Measurements from ENCODE around the gene PCBP3.

PCBP3 gene

DNA sequence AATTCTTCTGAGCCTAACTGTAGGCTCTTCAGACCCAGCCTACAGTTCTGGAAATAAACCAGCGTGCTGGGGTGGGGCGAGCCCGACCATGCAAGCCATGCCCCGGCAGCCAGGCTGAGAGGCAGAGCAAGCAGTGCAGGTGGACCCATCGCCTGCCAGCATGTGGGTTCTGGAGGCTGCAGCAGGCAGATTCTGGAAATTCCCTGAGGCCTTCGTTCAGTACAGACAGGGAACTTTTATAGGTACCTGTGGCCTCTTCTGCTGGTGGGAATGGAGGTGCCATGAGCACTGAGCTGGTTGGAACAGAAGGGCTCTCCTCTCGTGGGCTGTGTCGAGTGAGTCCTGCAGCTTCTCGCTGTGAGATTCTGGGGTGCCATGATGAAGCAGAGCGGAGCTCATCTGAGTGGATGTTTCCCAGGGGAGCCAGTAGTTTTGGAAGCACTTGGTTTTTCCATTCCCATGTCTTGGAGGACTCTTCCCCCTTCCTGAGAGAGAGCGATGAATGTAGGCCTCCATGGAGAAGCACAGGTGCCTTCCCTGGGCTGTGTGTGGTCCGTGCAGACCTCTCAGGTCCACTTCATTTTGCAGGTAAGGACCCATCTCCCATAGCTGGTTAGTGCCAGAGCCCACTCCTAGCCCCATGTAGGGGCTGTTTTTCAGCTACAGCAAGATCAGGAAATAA, 94.1 kb downstream of the PCBP3 start:
- H3K9me3 ChIP-seq (ENCODE audit: control insufficient read depth, low read length): no peaks in the 10 kb centered on the region
- no peak overlapping the region for H3K9ac ChIP-seq (ENCODE audit: low read length)
- H3K4me1 ChIP-seq (ENCODE audit: control insufficient read depth, insufficient read depth, low read depth, low read length): peaks cover 1% of the 10 kb centered on the region
- H3K23ac ChIP-seq (ENCODE audit: low read length in 2 of 2): no peak overlapping the region
- H3K4me3 ChIP-seq (ENCODE audit: insufficient read depth in 1 of 2, low read depth in 1 of 2, low read length in 2 of 2): no peak overlapping the region
- H3K36me3 ChIP-seq (ENCODE audit: control insufficient read depth in 1 of 2, insufficient read depth in 2 of 2, low read depth in 1 of 2, low read length in 2 of 2): peaks cover 12 to 13% of the 10 kb centered on the region in 2 experiments
- peaks cover 2% of the 10 kb centered on the region for H3K79me1 ChIP-seq (replicated peaks; ENCODE audit: low read length, poor library complexity, severe bottlenecking)
- H3K4ac ChIP-seq (ENCODE audit: low read depth in 1 of 2, low read length in 2 of 2): no peak overlapping the region
- no peak overlapping the region for H3K27ac ChIP-seq (ENCODE audit: low read length, poor library complexity, severe bottlenecking)
- H3K27me3 ChIP-seq (ENCODE audit: control insufficient read depth in 1 of 2, insufficient read depth in 1 of 2, low read length in 2 of 2): no peaks in the 10 kb centered on the region
- H2BK15ac ChIP-seq (ENCODE audit: low read depth, poor library complexity, severe bottlenecking): no peak overlapping the region
- DNase-seq: no peak
- no peak overlapping the region for H2AK5ac ChIP-seq (ENCODE audit: low read length, severe bottlenecking)
- WGBS: 91% methylated on average over 12 of the region's 12 CpGs
- no peak overlapping the region for H2BK5ac ChIP-seq (ENCODE audit: low read depth, low read length, poor library complexity, severe bottlenecking)
- no peak overlapping the region for H4K8ac ChIP-seq (ENCODE audit: low read length)
- H4K91ac ChIP-seq (ENCODE audit: low read length): no peak overlapping the region
- no peak overlapping the region for H2BK12ac ChIP-seq (ENCODE audit: low read length in 2 of 2)
- H3K18ac ChIP-seq (ENCODE audit: low read depth in 1 of 2, low read length in 2 of 2): no peak overlapping the region
- no peak overlapping the region for H2AFZ ChIP-seq (ENCODE audit: low read depth, low read length)
- H3K4me2 ChIP-seq (ENCODE audit: low read length, poor library complexity, severe bottlenecking): no peak overlapping the region
- H3K14ac ChIP-seq (ENCODE audit: low read length in 2 of 2): no peak overlapping the region
- H2BK120ac ChIP-seq (ENCODE audit: low read depth, low read length): no peak overlapping the region

DNA sequence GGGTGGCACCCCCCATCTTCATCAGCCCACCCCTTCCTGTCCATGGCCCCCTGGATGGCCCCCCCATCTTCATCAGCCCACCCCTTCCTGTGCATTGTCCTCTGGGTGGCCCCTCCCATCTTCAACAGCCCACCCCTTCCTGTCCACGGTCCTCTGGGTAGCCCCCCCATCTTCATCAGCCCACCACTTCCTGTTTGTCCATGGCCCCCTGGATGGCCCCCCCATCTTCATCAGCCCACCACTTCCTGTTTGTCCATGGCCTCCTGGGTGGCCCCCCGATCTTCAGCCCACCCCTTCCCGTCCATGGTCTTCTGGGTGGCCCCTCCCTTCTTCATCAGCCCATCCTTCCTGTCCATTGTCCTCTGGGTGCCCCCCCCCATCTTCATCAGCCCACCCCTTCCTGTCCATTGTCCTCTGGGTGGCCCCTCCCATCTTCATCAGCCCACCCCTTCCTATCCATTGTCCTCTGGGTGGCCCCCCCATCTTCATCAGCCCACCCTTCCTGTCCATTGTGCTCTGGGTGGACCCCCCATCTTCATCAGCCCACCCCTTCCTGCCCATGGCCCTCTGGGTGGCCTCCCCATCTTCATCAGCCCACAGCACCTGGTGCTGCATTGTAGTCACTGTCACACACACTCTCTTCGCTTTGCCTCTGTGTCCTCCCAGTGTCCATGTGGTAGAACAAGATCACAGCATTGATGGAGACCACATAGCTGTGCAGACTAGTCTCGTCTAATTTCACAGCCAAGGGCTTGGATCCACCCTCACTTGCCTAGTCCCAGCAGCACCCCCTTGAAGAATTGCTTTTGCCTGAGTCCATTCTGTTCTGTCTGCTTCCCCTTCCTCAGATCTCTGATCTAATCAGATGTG, 95.9 kb downstream of the PCBP3 start:
- H3K14ac ChIP-seq (ENCODE audit: low read length in 2 of 2): no peak overlapping the region
- H3K4me3 ChIP-seq (ENCODE audit: insufficient read depth in 1 of 2, low read depth in 1 of 2, low read length in 2 of 2): no peak overlapping the region
- no peaks in the 10 kb centered on the region for H3K27me3 ChIP-seq (ENCODE audit: control insufficient read depth in 1 of 2, insufficient read depth in 1 of 2, low read length in 2 of 2)
- no peak overlapping the region for H2BK120ac ChIP-seq (ENCODE audit: low read depth, low read length)
- no peaks in the 10 kb centered on the region for H3K9me3 ChIP-seq (ENCODE audit: control insufficient read depth, low read length)
- H2BK15ac ChIP-seq (ENCODE audit: low read depth, poor library complexity, severe bottlenecking): no peak overlapping the region
- no peak overlapping the region for H2AFZ ChIP-seq (ENCODE audit: low read depth, low read length)
- H2BK12ac ChIP-seq (ENCODE audit: low read length in 2 of 2): no peak overlapping the region
- H2BK5ac ChIP-seq (ENCODE audit: low read depth, low read length, poor library complexity, severe bottlenecking): no peak overlapping the region
- peaks cover 2% of the 10 kb centered on the region for H3K79me1 ChIP-seq (replicated peaks; ENCODE audit: low read length, poor library complexity, severe bottlenecking)
- H3K36me3 ChIP-seq (ENCODE audit: control insufficient read depth in 1 of 2, insufficient read depth in 2 of 2, low read depth in 1 of 2, low read length in 2 of 2): peaks cover 12% of the 10 kb centered on the region in 2 experiments
- H3K9ac ChIP-seq (ENCODE audit: low read length): no peak overlapping the region
- H3K18ac ChIP-seq (ENCODE audit: low read depth in 1 of 2, low read length in 2 of 2): no peak overlapping the region
- WGBS: 97% methylated on average over 5 of the region's 5 CpGs
- H4K91ac ChIP-seq (ENCODE audit: low read length): no peak overlapping the region
- no peak for DNase-seq
- no peak overlapping the region for H3K4ac ChIP-seq (ENCODE audit: low read depth in 1 of 2, low read length in 2 of 2)
- peaks cover 1% of the 10 kb centered on the region for H3K4me1 ChIP-seq (ENCODE audit: control insufficient read depth, insufficient read depth, low read depth, low read length)
- H3K23ac ChIP-seq (ENCODE audit: low read length in 2 of 2): no peak overlapping the region
- no peak overlapping the region for H3K27ac ChIP-seq (ENCODE audit: low read length, poor library complexity, severe bottlenecking)
- no peak overlapping the region for H2AK5ac ChIP-seq (ENCODE audit: low read length, severe bottlenecking)
- no peak overlapping the region for H3K4me2 ChIP-seq (ENCODE audit: low read length, poor library complexity, severe bottlenecking)
- H4K8ac ChIP-seq (ENCODE audit: low read length): no peak overlapping the region

DNA sequence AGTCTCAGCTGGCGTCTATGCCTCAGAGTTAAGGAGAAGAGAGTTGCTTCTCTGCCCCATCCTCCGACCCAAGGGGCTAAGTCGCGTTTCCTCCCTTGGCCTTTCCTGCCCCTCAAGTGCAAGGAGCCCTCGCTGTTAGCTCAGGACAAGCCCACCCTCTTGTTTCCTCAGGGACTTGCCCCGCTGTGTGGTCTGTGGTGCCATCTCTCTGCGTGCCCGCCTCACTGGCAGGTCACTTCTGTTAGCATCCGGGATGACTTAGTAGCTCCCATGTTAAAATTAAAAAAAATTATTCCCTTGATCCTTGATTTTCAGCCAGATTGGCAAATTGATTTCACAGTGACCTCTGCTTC, 96.5 kb downstream of the PCBP3 start:
- no peak overlapping the region for H2AK5ac ChIP-seq (ENCODE audit: low read length, severe bottlenecking)
- no peak overlapping the region for H3K4ac ChIP-seq (ENCODE audit: low read depth in 1 of 2, low read length in 2 of 2)
- no peak overlapping the region for H2BK5ac ChIP-seq (ENCODE audit: low read depth, low read length, poor library complexity, severe bottlenecking)
- no peak overlapping the region for H3K14ac ChIP-seq (ENCODE audit: low read length in 2 of 2)
- peaks cover 1% of the 10 kb centered on the region for H3K4me1 ChIP-seq (ENCODE audit: control insufficient read depth, insufficient read depth, low read depth, low read length)
- no peak overlapping the region for H2AFZ ChIP-seq (ENCODE audit: low read depth, low read length)
- H3K79me1 ChIP-seq (replicated peaks; ENCODE audit: low read length, poor library complexity, severe bottlenecking): peaks cover 2% of the 10 kb centered on the region
- H3K36me3 ChIP-seq (ENCODE audit: control insufficient read depth in 1 of 2, insufficient read depth in 2 of 2, low read depth in 1 of 2, low read length in 2 of 2): peaks cover 11% of the 10 kb centered on the region in 2 experiments
- H3K9ac ChIP-seq (ENCODE audit: low read length): no peak overlapping the region
- no peak overlapping the region for H3K4me2 ChIP-seq (ENCODE audit: low read length, poor library complexity, severe bottlenecking)
- H3K9me3 ChIP-seq (ENCODE audit: control insufficient read depth, low read length): no peaks in the 10 kb centered on the region
- no peak overlapping the region for H4K91ac ChIP-seq (ENCODE audit: low read length)
- no peak overlapping the region for H2BK12ac ChIP-seq (ENCODE audit: low read length in 2 of 2)
- no peak overlapping the region for H3K27ac ChIP-seq (ENCODE audit: low read length, poor library complexity, severe bottlenecking)
- no peak overlapping the region for H3K4me3 ChIP-seq (ENCODE audit: insufficient read depth in 1 of 2, low read depth in 1 of 2, low read length in 2 of 2)
- H3K27me3 ChIP-seq (ENCODE audit: control insufficient read depth in 1 of 2, insufficient read depth in 1 of 2, low read length in 2 of 2): no peaks in the 10 kb centered on the region
- no peak overlapping the region for H3K23ac ChIP-seq (ENCODE audit: low read length in 2 of 2)
- 84% methylated on average over 9 of the region's 9 CpGs for WGBS
- H3K18ac ChIP-seq (ENCODE audit: low read depth in 1 of 2, low read length in 2 of 2): no peak overlapping the region
- H2BK120ac ChIP-seq (ENCODE audit: low read depth, low read length): no peak overlapping the region
- H4K8ac ChIP-seq (ENCODE audit: low read length): no peak overlapping the region
- DNase-seq: no peak
- no peak overlapping the region for H2BK15ac ChIP-seq (ENCODE audit: low read depth, poor library complexity, severe bottlenecking)

DNA sequence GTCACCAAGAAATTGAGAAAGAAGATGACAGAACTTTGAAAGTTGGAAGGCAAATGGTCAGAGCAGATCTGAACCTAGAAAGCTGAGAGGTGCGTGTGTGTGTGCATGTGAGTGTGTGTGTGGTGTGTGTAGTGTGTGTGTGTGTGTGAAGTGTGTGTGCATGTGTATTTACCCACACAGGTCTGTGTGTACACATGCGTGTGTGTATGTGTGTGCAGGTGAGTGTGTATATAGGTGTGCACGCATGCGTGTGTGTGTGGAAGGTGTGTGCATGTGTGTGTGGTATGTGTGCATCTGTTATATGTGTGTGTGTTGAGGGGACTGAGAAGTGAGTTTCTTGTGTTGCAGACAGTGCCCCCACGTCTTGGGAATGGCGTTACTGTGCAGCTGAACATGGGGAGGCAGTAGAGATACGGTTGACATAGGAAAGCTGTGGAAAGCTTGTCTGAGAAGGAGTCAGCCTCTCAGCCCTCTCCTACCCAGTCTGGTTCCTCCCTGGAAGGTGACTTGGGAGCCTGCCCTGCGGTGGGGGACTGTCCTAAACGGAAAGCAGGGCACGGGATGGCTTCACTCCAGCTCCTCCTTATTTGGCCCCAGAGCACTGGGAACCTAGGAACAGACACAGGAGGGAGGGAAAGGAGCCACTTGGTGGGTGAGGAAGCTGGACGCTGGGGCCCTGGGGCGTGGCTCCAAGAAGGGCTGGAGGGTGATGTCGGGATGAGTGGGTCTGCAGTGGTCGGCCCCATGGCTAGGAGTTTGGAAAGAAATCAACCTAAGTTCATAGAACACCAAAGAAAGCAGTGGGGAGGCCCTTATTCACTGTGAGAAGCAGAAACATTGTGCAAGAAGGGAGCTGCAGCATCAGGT, 97.2 kb downstream of the PCBP3 start:
- DNase-seq: no peak
- Histone ChIP-seq H3K23ac (ENCODE audit: low read length in 2 of 2) (no peak overlapping the region), H3K4me2 (ENCODE audit: low read length, poor library complexity, severe bottlenecking) (no peak overlapping the region), H3K14ac (ENCODE audit: low read length in 2 of 2) (no peak overlapping the region), H3K4ac (ENCODE audit: low read depth in 1 of 2, low read length in 2 of 2) (no peak overlapping the region), H3K27me3 (ENCODE audit: control insufficient read depth in 1 of 2, insufficient read depth in 1 of 2, low read length in 2 of 2) (no peaks in the 10 kb centered on the region), H2BK120ac (ENCODE audit: low read depth, low read length) (no peak overlapping the region), H4K8ac (ENCODE audit: low read length) (no peak overlapping the region), H2BK5ac (ENCODE audit: low read depth, low read length, poor library complexity, severe bottlenecking) (no peak overlapping the region), H3K9ac (ENCODE audit: low read length) (no peak overlapping the region), H4K91ac (ENCODE audit: low read length) (no peak overlapping the region), H3K9me3 (ENCODE audit: control insufficient read depth, low read length) (no peaks in the 10 kb centered on the region), H3K36me3 (ENCODE audit: control insufficient read depth in 1 of 2, insufficient read depth in 2 of 2, low read depth in 1 of 2, low read length in 2 of 2) (peaks cover 9 to 11% of the 10 kb centered on the region in 2 experiments), H2BK12ac (ENCODE audit: low read length in 2 of 2) (no peak overlapping the region), H2AK5ac (ENCODE audit: low read length, severe bottlenecking) (no peak overlapping the region), H2BK15ac (ENCODE audit: low read depth, poor library complexity, severe bottlenecking) (no peak overlapping the region), H3K4me3 (ENCODE audit: insufficient read depth in 1 of 2, low read depth in 1 of 2, low read length in 2 of 2) (no peak overlapping the region), H2AFZ (ENCODE audit: low read depth, low read length) (no peak overlapping the region), H3K27ac (ENCODE audit: low read length, poor library complexity, severe bottlenecking) (no peak overlapping the region), H3K79me1 (replicated peaks; ENCODE audit: low read length, poor library complexity, severe bottlenecking) (peaks cover 2% of the 10 kb centered on the region), H3K18ac (ENCODE audit: low read depth in 1 of 2, low read length in 2 of 2) (no peak overlapping the region), H3K4me1 (ENCODE audit: control insufficient read depth, insufficient read depth, low read depth, low read length) (no peaks in the 10 kb centered on the region)
- 71% methylated on average over 14 of the region's 14 CpGs for WGBS
